ENCODE data around the gene BRCA2. TPM values are rescaled to one million over a fixed set of nuclear protein-coding genes. Genes with fewer than 3 reads are reported as not detected.
A peak's percentile ranks its signal among the peaks of the same experiment; 100 is the strongest.

Gene BRCA2
- total RNA-seq, 1 experiment from 2014 or later: 10.7 TPM

- peak; percentile 1 for DNase-seq (ENCODE audit: low read depth)
These were observed 66.2 kb downstream of the BRCA2 start for GRCh38 chr13:32381539-32381938.

GRCh38 chr13:32383836-32384618 is 68.7 kb downstream of the BRCA2 start:
- no peak for DNase-seq (ENCODE audit: low read depth)

- no peak for DNase-seq (ENCODE audit: low read depth)
These were observed 69.4 kb downstream of the BRCA2 start for GRCh38 chr13:32384702-32385101.

GRCh38 chr13:32385410-32385809 is 70.1 kb downstream of the BRCA2 start:
- no peak for DNase-seq (ENCODE audit: low read depth)

- DNase-seq (ENCODE audit: low read depth): no peak
These were observed 74.7 kb downstream of the BRCA2 start for GRCh38 chr13:32390048-32390447.

GRCh38 chr13:32390484-32390883 is 75.2 kb downstream of the BRCA2 start:
- DNase-seq (ENCODE audit: low read depth): no peak

- no peak for DNase-seq (ENCODE audit: low read depth)
These were observed 75.9 kb downstream of the BRCA2 start for GRCh38 chr13:32391101-32391619.

GRCh38 chr13:32403108-32403507 is 87.8 kb downstream of the BRCA2 start:
- peak; percentile 3 for DNase-seq (ENCODE audit: low read depth)

GRCh38 chr13:32407854-32408253 is 92.5 kb downstream of the BRCA2 start:
- DNase-seq (ENCODE audit: low read depth): no peak

GRCh38 chr13:32408296-32409000 is 93.1 kb downstream of the BRCA2 start:
- no peak for DNase-seq (ENCODE audit: low read depth)

- no peak for DNase-seq (ENCODE audit: low read depth)
These were observed 93.6 kb downstream of the BRCA2 start for GRCh38 chr13:32409001-32409313.

- DNase-seq (ENCODE audit: low read depth): no peak
These were observed 94.5 kb downstream of the BRCA2 start for GRCh38 chr13:32409561-32410421.

- no peak for DNase-seq (ENCODE audit: low read depth)
These were observed 98.0 kb downstream of the BRCA2 start for GRCh38 chr13:32413284-32413683.

- no peak for DNase-seq (ENCODE audit: low read depth)
These were observed 99.3 kb downstream of the BRCA2 start for GRCh38 chr13:32414580-32414979.

- DNase-seq (ENCODE audit: low read depth): peak; percentile 21
These were observed 99.7 kb downstream of the BRCA2 start for GRCh38 chr13:32415019-32415418.

GRCh38 chr13:32417995-32418394 is 102.7 kb downstream of the BRCA2 start:
- no peak for DNase-seq (ENCODE audit: low read depth)

- DNase-seq (ENCODE audit: low read depth): no peak
These were observed 104.6 kb downstream of the BRCA2 start for GRCh38 chr13:32419862-32420261.

GRCh38 chr13:32423592-32423991 is 108.3 kb downstream of the BRCA2 start:
- no peak for DNase-seq (ENCODE audit: low read depth)

- no peak for DNase-seq (ENCODE audit: low read depth)
These were observed 109.8 kb downstream of the BRCA2 start for GRCh38 chr13:32425158-32425557.

- DNase-seq (ENCODE audit: low read depth): peak; percentile 68
These were observed 111.1 kb downstream of the BRCA2 start for GRCh38 chr13:32426191-32426989.
